ENCODE results near the gene IGSF1.

DNA sequence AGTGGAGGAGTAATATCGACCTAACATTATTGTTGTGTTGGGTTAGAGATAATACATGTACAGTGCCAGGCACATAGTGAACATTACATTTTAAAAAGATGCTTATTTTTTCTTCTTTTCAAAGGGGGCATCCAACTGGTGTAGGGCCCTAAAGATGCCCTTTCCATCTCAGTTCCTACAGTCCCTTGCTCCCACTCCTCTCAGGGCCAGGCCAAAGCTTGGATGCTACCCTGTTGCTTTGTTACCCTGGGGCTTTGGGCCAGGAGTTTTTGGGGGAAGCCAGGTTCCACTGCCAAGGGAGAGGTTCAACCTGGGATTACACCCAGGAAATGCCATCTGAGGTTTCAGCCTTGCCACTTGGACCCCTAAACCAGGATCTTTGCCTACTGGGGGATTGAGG lies 918 bp downstream of the IGSF1 start:
- TF ChIP-seq, protein P1, sequence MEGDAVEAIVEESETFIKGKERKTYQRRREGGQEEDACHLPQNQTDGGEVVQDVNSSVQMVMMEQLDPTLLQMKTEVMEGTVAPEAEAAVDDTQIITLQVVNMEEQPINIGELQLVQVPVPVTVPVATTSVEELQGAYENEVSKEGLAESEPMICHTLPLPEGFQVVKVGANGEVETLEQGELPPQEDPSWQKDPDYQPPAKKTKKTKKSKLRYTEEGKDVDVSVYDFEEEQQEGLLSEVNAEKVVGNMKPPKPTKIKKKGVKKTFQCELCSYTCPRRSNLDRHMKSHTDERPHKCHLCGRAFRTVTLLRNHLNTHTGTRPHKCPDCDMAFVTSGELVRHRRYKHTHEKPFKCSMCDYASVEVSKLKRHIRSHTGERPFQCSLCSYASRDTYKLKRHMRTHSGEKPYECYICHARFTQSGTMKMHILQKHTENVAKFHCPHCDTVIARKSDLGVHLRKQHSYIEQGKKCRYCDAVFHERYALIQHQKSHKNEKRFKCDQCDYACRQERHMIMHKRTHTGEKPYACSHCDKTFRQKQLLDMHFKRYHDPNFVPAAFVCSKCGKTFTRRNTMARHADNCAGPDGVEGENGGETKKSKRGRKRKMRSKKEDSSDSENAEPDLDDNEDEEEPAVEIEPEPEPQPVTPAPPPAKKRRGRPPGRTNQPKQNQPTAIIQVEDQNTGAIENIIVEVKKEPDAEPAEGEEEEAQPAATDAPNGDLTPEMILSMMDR (IDR thresholded peaks at IDR 0.05; ENCODE audit: low read depth, low read length), result no peak
- no peak for TF ChIP-seq EZH2phosphoT487 (IDR thresholded peaks at IDR 0.05; ENCODE audit: low read depth)
